AG09309 (cell line): ENCODE measurements around the gene UQCRC1.

Experiments used
- DNase-seq: peaks from one replicate; pipeline ENCODE4 v3.0.0-alpha.2; 2010; ENCODE audit warnings: low read depth
- H3K4me3 ChIP-seq: 2 replicates; pipeline ENCODE4 v1.5.1; 2011; ENCODE audit warnings: mild to moderate bottlenecking, low read depth, low read length, moderate library complexity; ENCODE audit not compliant: control insufficient read depth
- CTCF ChIP-seq: IDR thresholded peaks from 2 replicates; pipeline ENCODE4 v1.5.1; 2011; ENCODE audit warnings: mild to moderate bottlenecking, low read depth, low read length, inconsistent platforms; ENCODE audit not compliant: insufficient read depth, control insufficient read depth; ENCODE audit errors: missing control alignments

Gene UQCRC1

GRCh38 chr3:48625600-48625999 is 16.2 kb upstream of the UQCRC1 start:
- no peak for TF ChIP-seq CTCF
- H3K4me3 ChIP-seq = no peak overlapping the region
- no peak for DNase-seq

- H3K4me3 ChIP-seq = no peak overlapping the region
- no peak for TF ChIP-seq CTCF
- no peak for DNase-seq
Observed at GRCh38 chr3:48624767-48625166, 15.3 kb upstream of the UQCRC1 start.

GRCh38 chr3:48623851-48624547 is 14.6 kb upstream of the UQCRC1 start:
- no peak overlapping the region for H3K4me3 ChIP-seq
- no peak for DNase-seq
- no peak for TF ChIP-seq CTCF

- TF ChIP-seq CTCF = no peak
- no peak for DNase-seq
- H3K4me3 ChIP-seq = no peak within 1 kb of the TSS
Observed at GRCh38 chr3:48621461-48621869, 12.0 kb upstream of the UQCRC1 start, which contains the start of gene TMEM89. Gene TMEM89 (minus strand): TSS chr3:48621769. CDS start chr3:48621756, 13 bp downstream.

GRCh38 chr3:48619541-48620524 is 10.4 kb upstream of the UQCRC1 start:
- no peak for DNase-seq
- no peak overlapping the region for H3K4me3 ChIP-seq
- no peak for TF ChIP-seq CTCF

GRCh38 chr3:48617559-48617958 is 8.1 kb upstream of the UQCRC1 start:
- no peak for DNase-seq
- no peak overlapping the region for H3K4me3 ChIP-seq
- no peak for TF ChIP-seq CTCF
